NCI-H2081 treated with DMSO at 0.1 percent for 48 hours (cell line): Measurements from ENCODE around the gene LASP1.

Experiments
- DNase-seq: peaks from one replicate; lab custom pipeline; 2025; lab: John Stamatoyannopoulos, UW

LASP1 gene

DNA sequence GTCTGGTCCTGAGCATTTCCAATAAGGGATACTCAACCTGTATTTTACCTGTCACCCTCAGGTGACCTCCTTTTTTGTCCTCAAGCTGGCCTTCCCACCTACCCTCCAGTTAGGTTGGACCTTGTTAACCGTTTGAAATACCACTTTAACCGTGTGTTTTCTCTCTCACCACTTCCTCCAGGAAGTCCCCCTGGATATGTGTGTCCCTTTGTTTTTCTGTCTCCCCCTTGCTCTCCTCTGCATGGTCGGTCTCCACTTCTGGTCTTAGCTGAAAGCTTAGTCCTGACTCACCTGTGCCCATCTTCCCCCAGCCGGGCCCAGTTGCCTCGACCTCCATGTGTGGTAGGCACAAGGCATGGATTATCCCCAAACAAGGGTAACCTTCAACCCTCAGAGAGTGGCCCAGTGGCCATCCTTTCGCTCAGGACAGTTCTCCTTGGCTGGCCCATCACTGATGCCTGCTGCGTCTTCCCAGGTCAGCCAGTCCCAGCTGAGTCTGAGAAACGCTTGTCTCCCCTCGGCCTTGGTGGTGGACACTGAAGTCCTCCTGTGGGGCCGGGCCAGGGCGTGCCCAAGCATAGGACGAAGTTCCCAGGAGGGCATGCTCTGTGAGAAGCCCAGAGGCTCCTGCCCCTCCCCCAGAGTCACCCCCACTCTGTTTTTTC is 20.0 kb downstream of the LASP1 start:
- no peak for DNase-seq

DNA sequence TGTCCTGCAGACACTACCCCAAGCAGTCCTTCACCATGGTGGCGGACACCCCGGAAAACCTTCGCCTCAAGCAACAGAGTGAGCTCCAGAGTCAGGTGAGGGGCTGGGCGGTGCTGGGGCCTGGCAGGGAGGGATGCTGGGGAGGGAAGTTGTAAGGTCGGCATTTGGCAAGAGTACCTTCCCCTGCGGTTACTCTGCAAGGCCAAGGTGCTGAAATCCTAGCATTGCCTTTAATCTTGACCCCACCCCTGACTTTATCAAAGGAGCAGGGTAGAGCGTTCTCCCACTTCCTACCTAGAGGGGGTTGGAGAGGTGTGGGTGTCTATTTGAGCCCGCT is 20.5 kb downstream of the LASP1 start:
- DNase-seq, result no peak

DNA sequence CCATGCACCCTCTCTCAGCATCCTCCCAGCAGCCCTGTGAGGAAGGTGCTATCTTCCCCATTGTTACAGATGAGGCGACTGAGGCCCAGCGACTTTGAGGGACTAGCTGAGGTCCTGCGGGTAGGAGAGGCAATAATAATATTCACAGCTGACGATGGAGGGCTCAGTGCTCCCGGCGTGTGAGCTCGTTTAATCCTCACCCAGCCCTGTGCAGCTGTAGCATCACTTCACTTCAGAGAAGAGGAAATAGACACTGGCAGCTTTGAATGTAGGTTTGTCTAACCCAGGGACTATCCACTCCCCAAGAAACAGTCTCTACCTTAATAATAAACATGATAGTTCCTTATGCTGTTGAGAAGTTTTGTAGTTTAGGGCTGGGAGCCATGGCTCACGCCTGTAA is 21.6 kb downstream of the LASP1 start:
- no peak for DNase-seq

DNA sequence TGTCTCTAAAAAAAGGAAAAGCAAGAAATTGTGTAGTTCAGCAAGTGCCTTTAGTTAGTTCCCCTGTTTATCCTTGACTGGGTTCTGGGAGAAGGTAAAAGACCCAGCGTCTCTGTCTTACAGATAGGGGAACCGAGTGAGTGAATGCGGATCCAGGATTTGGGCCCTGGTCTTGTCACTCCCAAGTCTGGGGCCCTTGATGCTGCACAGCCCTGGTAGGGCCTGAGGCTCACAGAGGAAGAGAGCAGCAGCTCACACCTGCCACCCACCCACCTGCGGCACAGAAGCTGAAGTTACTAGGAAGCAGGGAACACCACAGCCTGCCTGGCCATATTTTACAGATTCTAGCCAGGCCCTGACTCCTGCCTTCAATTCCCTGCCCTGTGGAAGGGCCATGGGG is 22.2 kb downstream of the LASP1 start:
- DNase-seq, result no peak

DNA sequence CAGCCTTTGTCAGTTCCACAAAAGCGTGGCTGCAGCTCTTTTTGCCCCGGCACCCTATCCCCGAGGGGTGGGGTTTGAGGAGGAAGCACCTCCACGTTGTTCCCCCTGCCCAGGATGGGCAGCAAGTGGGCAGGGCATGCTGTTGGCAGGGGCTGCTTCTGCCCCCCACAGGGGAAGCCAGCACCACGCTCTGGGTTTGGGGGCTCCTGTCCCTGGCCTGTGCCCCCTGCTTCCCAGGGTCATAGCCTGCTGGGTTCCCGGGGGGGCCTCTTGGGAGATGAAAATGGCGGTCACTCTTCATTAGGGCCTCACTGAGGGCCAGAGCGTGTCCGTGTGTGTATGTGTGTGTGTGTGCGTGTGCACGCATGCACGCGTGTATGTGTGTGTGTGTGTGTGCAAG is 22.8 kb downstream of the LASP1 start:
- DNase-seq, result no peak

DNA sequence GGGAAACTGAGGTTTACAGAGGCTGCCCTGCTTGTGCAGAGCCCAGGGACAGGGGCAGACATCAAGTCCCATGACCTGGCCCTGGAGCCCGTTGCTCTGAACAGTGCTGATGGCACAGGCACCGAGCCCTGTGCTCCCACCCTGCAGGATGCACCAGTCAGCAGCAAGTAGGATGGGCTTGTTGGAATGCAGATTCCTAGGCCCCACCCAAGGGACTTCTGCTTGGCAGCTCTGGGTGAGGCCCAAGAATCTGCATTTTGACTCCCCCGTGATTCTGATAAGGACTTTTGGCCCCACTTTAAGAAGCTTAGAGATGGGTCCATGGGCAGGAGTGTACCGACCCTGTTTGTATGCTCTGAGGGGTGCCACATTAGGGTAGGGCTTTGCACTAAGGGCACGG is 23.3 kb downstream of the LASP1 start:
- no peak for DNase-seq

DNA sequence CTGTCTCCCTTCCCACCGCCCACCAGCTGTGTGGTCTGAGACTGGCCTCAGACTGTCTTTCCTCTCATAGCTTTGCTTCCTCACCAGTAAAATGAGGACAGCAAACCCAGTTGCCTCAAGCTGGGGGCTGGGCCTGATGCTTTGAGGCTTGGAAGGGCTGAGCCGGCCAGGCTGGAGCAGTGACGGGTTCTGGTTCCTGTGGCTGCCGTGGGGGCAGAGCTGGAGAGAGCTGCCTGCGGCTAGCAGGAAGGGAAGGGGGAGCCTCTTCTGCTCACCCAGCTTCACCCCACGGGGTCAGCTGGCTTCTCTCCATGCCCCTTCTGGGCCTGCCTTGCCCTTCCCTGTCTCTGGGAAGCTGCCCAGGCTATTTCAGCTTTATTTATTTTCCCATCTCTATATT is 23.7 kb downstream of the LASP1 start:
- DNase-seq, result no peak

DNA sequence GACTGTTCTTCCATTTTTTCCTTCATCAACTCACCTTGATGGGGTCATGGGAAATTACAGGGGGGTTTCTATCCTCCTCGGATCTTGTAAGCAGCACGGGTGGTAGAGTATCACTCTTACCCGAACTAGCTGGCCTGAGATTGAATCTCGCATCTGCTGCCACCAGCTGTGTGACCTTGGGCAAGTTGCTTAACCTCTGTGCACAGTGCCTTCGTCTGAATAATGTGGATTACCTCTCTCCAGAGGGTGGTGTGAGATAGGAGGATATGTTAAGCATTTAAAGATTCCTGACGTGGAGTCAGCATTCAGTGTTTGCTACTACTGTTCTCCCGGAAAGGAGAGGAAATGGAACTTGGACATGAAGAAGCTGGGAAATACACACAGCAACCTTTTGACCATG is 24.4 kb downstream of the LASP1 start:
- DNase-seq, result no peak

DNA sequence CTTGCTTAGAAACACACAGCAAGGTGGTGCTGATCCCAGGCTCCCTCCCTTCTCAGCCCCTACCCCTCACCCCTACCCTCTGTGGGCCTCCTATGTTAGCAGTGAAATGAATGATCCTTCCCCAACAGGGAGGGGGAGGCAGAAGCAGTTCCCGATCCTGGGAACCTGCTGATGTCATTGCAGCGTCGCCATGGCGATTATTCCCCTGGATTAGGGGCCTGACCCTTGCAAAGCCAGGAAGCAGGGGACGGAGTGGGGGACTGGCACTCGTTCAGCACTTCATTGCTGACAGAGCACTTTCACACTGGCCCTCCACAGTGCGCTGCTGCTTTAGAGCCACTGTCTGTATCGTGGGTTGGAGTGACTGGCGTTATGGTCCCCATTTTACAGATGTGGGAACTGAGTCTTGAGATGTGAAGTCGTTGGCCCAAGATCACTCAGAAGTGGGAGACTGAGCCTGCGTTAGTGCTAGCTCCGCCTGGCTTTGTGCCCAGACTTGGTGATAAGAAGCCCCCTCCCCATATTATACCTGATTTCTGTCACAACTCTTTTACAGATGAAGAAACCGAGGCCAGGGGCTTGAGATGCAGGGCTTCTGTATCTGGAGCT is 26.6 kb downstream of the LASP1 start:
- no peak for DNase-seq

DNA sequence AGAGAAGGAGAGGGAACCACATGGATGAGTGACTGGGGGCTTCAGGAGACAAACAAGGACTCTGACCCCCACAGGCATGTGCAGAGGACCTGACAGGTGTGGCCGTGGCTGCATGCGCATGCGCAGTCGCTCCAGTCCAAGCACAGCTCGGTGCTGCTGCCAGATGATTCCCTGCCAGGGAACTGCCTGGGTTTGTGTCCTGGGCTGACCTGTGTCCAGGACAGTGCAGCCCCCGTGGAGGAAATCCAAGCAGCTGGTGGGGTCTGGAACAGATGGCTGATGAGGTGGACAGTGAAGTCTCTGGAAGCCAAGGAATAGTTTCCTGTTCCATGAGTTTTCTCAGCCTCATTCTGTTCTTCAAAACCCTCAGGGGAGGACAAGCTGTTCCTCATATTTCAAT is 27.3 kb downstream of the LASP1 start:
- DNase-seq, result no peak

DNA sequence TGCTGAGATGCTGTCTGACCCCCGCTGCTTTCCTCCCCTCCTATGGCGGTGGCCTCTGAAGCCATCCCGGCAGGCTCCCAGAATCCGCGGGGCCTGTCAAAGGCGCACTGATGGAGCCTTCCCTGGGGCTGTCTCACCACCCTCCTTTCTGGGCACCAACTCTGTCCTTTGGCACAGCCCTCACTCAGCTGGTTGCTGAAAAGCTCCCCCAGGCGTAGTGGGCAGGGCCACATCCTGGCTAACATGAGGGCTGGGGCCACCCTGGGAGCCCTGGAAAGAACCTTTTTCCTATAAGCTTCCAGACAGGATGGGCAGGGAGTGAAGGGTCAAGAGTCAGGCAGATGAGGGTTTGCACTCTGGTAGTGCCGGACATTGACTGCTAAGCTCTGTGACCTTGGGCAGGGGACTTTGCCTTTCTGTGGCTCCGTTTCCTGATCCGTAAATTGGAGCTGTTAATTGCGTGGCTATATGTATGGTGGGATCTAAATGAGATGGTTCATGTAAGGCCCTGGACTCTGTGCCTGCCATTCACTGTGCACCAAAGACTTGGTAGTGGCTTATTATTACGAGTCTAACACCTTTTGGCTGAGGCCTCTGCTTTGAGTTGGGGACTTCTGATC is 27.9 kb downstream of the LASP1 start:
- DNase-seq, result no peak

DNA sequence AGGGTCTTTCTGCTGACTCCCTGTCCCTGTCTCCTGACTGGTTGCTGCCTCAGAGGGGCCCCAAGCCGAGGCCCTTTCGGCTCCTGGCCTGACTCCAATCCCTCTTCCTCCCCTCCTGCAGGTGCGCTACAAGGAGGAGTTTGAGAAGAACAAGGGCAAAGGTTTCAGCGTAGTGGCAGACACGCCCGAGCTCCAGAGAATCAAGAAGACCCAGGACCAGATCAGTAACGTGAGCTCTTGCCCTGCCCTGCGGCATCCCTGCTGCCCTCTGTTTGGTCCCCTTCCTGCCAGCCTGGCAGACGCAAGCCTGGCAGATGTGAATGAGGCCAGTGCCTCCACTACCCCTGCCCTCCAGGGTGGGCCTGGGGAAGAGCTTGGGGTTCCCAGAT is 28.4 kb downstream of the LASP1 start:
- no peak for DNase-seq

DNA sequence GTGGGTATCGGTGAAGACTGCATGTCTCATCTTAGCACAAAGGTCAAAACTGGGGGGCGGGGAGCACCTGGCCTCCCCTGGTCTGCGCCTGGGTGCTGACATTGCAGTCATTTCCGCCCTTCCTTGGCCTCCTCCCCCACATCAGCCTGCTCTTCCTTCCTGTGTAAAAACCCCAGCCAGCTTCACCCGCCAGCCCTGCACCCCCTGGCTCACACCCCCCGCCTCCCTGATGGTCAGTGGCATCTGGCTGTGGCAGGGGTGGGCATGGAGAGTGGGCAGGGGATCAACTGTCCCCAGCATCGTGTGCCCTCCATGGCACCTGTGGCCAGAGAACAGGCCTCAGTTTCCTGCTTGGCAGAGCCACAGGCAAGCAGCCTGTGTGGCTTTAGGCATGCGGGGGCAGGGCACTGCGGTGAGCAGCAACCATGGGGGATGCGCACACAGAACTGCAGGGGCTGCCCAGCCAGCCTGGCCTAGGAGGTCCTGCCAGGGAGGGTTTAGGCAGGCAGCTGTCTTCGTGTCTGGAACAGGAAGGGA is 29.0 kb downstream of the LASP1 start:
- no peak for DNase-seq

DNA sequence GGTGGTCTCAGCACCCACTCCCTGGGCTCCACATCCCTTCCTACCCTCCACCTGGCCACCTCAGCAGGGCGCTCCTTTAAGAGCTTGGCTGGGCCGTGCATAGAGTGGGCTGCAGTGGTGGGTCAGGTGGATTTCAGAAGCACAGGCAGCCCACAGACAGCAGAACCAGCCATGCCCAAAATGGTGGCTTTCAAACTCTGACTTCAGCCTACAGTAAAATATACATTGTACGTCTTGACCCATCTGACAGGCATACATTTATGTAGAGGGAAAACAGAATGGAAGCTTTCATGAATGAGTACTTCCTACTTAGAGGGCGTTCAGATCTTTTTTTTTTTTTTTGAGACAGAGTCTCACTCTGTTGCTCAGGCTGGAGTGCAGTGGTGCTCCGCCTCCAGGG is 29.6 kb downstream of the LASP1 start:
- DNase-seq, result no peak

DNA sequence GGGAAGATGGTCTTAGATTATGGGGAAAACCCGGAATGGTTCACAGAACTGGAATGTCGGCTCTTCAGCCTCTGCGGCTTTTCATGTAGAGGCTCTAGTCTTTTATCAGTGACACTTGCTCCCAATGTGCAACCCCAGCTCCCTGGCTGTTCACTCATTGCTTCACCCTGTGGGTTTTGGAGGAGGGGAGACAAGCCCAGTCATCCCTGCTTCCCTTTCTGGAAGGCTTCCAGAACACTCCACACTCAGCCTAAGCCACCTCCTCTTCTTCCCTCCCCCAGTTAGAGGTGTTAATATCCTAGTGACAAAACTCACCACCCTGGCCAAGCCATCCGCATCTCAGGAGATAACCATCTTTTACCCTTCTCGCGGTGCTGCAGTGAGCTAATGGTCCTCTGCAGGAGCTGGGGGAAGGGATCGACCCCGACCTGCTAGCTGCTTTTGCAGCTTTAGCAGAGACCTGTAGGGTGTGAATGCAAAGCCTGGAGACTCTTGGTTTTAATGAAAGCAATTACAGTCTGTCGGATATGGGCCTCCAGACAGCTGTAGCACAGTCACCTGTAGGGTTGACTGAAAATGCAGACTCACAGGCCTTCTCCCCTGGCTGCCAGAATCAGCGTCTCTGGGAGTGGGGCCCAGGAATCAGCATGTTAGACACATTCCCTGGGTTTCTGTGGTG is 31.3 kb downstream of the LASP1 start:
- DNase-seq, result no peak

DNA sequence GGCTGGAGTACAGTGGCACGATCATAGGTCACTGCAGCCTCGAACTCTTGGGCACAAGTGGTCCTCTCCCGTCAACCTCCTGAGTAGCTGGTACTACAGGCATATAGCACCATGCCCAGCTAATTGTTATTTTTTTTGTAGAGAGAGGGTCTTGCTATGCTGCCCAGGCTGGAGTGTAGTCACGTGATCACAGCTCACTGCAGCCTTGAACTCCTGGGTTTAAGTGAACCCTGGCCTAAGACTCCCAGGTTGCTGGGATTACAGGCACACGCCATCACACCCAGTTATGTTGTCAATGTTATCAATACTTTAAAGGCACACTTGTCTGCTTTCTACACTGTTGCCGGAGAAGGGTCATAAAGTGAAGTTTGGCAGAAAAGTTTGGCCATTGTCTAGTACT is 33.5 kb downstream of the LASP1 start:
- DNase-seq, result no peak

DNA sequence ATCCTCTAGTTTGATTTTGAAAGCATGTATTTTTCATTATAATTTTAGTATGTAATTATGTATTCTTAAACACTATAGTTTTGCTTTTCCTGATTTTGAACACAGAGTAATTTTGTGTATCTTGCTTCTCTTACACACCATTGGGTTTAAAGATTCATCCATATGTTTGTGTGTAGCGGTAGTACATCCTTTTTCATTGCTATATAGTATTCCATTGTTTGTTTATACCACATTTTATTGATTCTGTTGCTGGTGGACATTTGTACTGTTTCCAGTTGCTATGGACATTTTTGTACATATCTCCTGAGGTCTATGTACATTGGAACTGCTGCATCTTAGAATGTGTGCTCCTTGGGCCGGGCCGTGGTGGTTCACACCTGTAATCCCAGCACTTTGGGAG is 35.0 kb downstream of the LASP1 start:
- no peak for DNase-seq

DNA sequence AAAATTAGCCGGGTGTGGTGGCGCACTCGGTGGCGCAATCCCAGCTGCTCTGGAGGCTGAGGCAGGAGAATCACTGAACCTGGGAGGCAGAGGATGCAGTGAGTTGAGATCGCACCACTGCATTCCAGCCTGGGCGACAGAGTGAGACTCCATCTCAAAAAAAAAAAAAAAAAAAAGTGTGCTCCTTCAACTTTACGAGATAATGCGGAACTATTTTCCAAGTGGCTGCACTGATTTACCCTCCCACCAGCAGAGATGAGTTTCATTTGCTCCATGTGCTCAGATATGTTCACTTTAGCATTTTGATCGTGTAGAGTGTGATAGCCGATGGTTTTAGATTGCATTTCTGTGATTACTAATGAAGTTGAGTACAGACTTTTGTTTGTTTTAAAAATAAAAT is 35.5 kb downstream of the LASP1 start:
- DNase-seq, result no peak

DNA sequence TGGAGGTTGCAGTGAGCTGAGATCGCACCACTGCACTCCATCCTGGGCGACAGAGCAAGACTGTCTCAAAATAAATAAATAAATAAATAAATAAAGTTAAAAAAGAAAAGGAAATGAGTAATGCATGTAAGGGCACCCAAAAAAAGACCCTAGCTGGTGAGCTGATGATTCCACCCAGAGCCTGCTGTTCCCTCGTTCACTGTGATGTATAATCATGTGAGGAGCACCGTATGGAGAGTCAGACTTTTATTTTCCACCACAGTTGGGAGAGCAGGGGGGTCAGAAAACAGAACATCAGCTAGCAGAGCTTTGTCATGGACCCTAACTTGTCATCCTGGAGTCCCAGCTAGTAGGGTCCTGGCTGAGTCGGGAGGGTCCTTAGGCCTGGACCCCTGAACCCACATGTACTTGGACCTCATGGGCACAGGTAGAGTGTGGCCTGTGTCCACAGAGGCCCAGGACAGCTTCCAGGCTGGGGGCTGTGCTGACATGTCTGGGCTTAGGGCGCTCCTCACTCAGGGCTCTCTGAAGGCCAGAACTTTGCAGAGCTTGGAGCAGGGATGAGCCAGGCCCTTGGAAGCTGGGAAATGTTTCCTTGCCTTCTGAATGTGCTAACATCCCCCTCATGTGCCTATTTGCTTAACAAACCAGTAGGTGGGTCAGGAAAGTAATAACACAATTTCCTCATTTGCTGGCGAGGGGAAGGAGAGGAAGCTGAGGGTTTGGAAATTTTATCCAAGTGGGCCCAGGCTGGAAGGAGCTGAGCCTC is 36.8 kb downstream of the LASP1 start:
- no peak for DNase-seq

DNA sequence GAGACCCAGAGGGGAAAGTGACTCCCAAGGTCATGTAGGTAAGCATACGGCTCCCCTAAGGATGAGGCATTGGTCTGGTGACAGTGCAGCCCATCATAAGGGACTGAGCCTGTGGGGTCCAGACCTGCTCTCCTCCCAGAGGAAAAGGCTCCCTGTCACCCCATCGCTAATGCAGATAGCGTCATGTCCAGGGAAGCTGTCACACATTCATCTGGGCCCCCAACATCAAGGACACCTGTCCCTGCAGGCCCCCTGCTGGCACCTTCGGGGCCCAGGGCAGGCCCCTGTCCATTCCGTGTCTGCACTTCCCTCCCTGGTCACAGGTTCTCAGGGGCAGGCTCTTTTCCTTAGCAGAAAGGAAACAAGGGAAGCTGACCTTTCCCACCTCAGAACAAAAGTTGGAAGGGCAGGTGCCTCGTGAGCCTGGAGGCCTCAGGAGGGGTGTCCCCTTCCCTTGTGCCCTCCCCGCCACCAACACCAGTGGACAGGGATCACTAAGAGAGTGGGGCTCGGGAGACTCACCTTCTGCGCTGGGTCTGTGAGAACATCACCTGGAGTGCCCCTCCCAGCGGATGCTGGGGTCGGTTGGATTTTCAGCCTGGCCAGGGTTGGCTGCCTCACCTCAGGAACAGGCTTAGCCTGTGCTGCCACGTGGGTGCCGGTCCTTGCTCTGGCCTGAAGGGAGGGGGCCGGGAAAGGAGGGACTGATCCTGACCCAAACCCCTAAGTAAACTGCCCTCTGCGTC is 38.2 kb downstream of the LASP1 start:
- DNase-seq, result no peak

DNA sequence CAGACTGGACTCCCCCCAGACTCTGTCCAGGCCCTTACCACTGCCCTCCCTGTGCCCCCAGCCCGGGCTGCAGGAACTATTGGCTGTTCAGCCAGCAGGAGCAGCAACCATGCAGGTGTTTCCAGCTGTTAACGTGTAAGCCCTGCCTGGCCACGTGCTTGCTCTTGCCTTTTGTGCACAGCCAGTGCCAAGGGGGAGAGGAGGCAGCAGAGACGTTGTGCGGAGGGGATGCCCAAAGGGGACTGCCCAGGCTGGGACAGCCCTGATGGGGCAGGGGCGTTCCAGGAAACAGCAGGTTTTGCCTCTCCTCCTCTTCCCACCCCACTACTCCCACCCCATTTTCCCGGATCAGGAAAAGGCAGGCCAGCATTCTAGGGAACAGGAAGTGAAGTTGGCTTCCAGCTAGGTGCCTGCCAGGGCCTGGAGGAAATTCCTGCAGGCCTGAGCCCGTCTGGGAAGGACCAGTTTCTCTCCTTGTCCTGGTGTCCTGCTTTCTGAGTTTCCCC is 38.9 kb downstream of the LASP1 start:
- DNase-seq, result no peak
